DOHH2 (cell line): ENCODE measurements around the gene CDK6.

Experiments used
- H3F3A ChIP-seq: fragments of 200-600 bp; sonication (generic), shearing (Covaris generic); 2 replicates; pipeline ENCODE4 v1.6.0; 2016; ENCODE audit warnings: antibody characterized with exemption, mild to moderate bottlenecking; ENCODE audit not compliant: control insufficient read depth, insufficient read depth
- H3K27ac ChIP-seq: fragments of 200-600 bp; sonication (generic); 2 replicates; pipeline ENCODE4 v1.5.1; 2014; ENCODE audit warnings: low read depth, mild to moderate bottlenecking, low read length, moderate library complexity
- H3K27me3 ChIP-seq: fragments of 200-600 bp; sonication (generic); 2 replicates; pipeline ENCODE4 v1.6.1; 2014; ENCODE audit warnings: mild to moderate bottlenecking, low read length, mixed read lengths; ENCODE audit not compliant: control insufficient read depth
- H3K36me3 ChIP-seq: fragments of 200-600 bp; sonication (generic); 2 replicates; pipeline ENCODE4 v1.6.1; 2014; ENCODE audit warnings: mild to moderate bottlenecking, low read length, moderate library complexity, mixed read lengths; ENCODE audit not compliant: control insufficient read depth
- H3K4me1 ChIP-seq: fragments of 200-600 bp; sonication (generic); 2 replicates; pipeline ENCODE4 v1.6.1; 2014; ENCODE audit warnings: mild to moderate bottlenecking, low read length, mixed read lengths; ENCODE audit not compliant: control insufficient read depth
- H3K4me2 ChIP-seq: fragments of 200-600 bp; sonication (generic); 2 replicates; pipeline ENCODE4 v1.6.0; 2014; ENCODE audit warnings: mild to moderate bottlenecking, low read length, moderate library complexity
- H3K4me3 ChIP-seq: fragments of 200-600 bp; sonication (generic); 2 replicates; pipeline ENCODE4 v1.5.1; 2014; ENCODE audit warnings: mild to moderate bottlenecking, low read length, mixed read lengths
- H3K79me2 ChIP-seq: fragments of 200-600 bp; sonication (generic); 2 replicates; pipeline ENCODE4 v1.6.1; 2014; ENCODE audit warnings: mild to moderate bottlenecking, low read length, mixed read lengths; ENCODE audit not compliant: control insufficient read depth
- H3K9me2 ChIP-seq: fragments of 200-600 bp; sonication (generic); replicated peaks from 2 replicates; pipeline ENCODE4 v1.6.1; 2014; ENCODE audit warnings: mild to moderate bottlenecking, low read length, mixed read lengths; ENCODE audit not compliant: control insufficient read depth
- H3K9me3 ChIP-seq: fragments of 200-600 bp; sonication (generic); 2 replicates; pipeline ENCODE4 v1.6.1; 2014; ENCODE audit warnings: antibody characterized with exemption, low read length, mixed read lengths; ENCODE audit not compliant: control insufficient read depth, insufficient read depth
- H4K20me1 ChIP-seq: fragments of 200-600 bp; sonication (generic); 2 replicates; pipeline ENCODE4 v1.6.0; 2014; ENCODE audit warnings: low read depth, mild to moderate bottlenecking, antibody characterized with exemption, low read length, moderate library complexity; ENCODE audit not compliant: control insufficient read depth, insufficient read depth
- EZH2phosphoT487 ChIP-seq: fragments of 200-600 bp; sonication (generic); IDR thresholded peaks from 2 replicates; pipeline ENCODE4 v1.6.1; 2017; ENCODE audit warnings: borderline replicate concordance, mild to moderate bottlenecking, antibody characterized with exemption, low read length, moderate library complexity, mixed read lengths
- TF ChIP-seq, protein P1 (sequence below): fragments of 200-600 bp; sonication (generic); IDR thresholded peaks from one replicate; pipeline ENCODE4 v1.5.1; 2014; ENCODE audit warnings: antibody characterized with exemption, mild to moderate bottlenecking, low read depth, low read length; ENCODE audit not compliant: poor library complexity, severe bottlenecking

Gene CDK6

DNA sequence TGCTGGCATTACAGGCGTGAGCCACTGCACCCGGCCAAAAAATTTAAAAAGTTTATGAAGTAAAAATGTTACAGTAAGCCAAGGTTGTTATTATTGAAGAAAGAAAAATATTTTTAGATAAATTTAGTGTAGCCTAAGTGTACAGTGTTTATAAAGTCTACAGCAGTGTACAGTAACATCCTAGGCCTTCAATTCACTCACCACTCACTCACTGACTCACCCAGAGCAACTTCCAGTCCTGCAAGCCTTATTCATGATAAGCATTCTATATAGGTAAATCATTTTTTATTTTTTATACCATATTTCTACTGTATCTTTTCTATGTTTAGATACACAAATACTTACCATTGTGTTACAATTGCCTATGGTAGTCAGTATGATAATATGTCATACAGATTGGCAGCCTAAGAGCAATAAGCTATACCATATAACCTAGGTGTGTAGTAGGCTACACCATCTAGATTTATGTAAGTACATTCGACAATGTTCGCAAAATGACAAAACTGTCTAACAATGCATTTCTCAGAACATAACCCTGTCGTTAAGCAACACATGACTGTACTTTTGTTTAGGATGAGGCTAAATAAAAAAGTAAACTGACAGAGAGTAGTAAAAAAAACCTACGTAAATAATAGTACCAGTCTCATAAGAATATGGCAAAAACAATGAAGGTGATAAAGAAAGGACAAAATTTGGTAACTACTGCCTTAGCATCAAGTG lies 168.4 kb downstream of the CDK6 start:
- peaks cover 42% of the 10 kb centered on the region for H3K36me3 ChIP-seq
- H3K4me1 ChIP-seq, result peaks cover 8% of the 10 kb centered on the region
- no peaks in the 10 kb centered on the region for H3K27me3 ChIP-seq
- no peaks in the 10 kb centered on the region for H3K9me3 ChIP-seq
- peaks cover 6% of the 10 kb centered on the region for H3K79me2 ChIP-seq
- H3K9me2 ChIP-seq, result no peaks in the 10 kb centered on the region
- H4K20me1 ChIP-seq, result no peaks in the 10 kb centered on the region
- H3K27ac ChIP-seq, result no peak overlapping the region
- TF ChIP-seq, protein P1, sequence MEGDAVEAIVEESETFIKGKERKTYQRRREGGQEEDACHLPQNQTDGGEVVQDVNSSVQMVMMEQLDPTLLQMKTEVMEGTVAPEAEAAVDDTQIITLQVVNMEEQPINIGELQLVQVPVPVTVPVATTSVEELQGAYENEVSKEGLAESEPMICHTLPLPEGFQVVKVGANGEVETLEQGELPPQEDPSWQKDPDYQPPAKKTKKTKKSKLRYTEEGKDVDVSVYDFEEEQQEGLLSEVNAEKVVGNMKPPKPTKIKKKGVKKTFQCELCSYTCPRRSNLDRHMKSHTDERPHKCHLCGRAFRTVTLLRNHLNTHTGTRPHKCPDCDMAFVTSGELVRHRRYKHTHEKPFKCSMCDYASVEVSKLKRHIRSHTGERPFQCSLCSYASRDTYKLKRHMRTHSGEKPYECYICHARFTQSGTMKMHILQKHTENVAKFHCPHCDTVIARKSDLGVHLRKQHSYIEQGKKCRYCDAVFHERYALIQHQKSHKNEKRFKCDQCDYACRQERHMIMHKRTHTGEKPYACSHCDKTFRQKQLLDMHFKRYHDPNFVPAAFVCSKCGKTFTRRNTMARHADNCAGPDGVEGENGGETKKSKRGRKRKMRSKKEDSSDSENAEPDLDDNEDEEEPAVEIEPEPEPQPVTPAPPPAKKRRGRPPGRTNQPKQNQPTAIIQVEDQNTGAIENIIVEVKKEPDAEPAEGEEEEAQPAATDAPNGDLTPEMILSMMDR, result no peak
- no peak for TF ChIP-seq EZH2phosphoT487
- H3K4me3 ChIP-seq, result no peak overlapping the region
- H3K4me2 ChIP-seq, result no peak overlapping the region
- no peaks in the 10 kb centered on the region for H3F3A ChIP-seq

DNA sequence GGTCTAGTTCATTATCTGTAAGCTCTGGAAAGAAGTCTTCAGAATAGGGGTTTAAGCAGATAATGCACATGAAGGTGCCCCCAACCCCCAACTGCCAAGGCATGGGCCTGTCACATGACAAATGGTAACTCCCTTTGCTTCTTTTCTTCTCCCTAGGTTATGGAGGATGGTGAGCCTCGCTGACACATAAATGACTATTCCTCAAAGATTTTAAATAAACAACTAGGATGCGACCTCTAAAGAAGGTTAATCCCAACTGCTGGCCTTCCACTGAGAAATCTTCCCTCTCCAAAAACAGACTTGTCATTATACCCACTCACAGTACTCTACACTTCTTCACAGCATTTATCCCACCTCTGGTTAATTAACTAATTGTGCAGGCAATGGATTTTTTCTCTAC lies 170.4 kb downstream of the CDK6 start:
- Histone ChIP-seq H4K20me1 (no peaks in the 10 kb centered on the region), H3K9me3 (no peaks in the 10 kb centered on the region), H3K27ac (no peak overlapping the region), H3K4me3 (no peak overlapping the region), H3K36me3 (peaks cover 36% of the 10 kb centered on the region), H3K27me3 (no peaks in the 10 kb centered on the region), H3K4me1 (no peaks in the 10 kb centered on the region), H3F3A (no peaks in the 10 kb centered on the region), H3K9me2 (no peaks in the 10 kb centered on the region), H3K4me2 (no peak overlapping the region), H3K79me2 (no peaks in the 10 kb centered on the region)
- TF ChIP-seq, protein P1, result no peak
- TF ChIP-seq EZH2phosphoT487, result no peak

DNA sequence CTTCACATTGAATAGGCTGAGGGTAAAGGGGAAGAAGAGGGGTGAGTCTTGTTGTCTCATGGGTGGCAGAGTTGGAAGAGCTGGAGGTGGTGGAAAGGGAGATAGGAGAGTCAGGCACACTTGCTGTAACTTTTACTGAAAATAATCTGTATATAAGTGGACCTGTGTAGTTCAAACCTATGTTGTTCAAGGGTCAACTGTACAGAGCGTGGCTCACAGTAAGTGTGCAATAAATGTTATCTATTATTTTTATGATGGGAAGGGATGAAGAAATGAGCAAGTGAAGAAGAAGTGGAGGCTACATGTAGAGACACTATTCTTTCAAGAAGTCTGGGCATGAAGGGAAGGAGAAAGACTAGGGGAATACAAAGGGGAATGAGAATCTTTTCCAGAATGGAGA lies 174.7 kb downstream of the CDK6 start:
- TF ChIP-seq EZH2phosphoT487, result no peak
- TF ChIP-seq, protein P1, result no peak
- Histone ChIP-seq H3K4me3 (no peak overlapping the region), H4K20me1 (no peaks in the 10 kb centered on the region), H3K9me3 (no peaks in the 10 kb centered on the region), H3K79me2 (no peaks in the 10 kb centered on the region), H3K27me3 (no peaks in the 10 kb centered on the region), H3F3A (no peaks in the 10 kb centered on the region), H3K27ac (no peak overlapping the region), H3K4me1 (peaks cover 16% of the 10 kb centered on the region), H3K4me2 (no peak overlapping the region), H3K9me2 (no peaks in the 10 kb centered on the region), H3K36me3 (peaks cover 41% of the 10 kb centered on the region)
